Prostate gland (tissue), 2 donors: Measurements from ENCODE around the gene COL11A2.

Experiments
- CTCF ChIP-seq, 4 experiments: fragments of 200-600 bp in 2 of 4; fragments of 450-650 bp in 2 of 4; sonication (generic) in 2 of 4; IDR thresholded peaks; 1 replicate in 3 of 4; 2 replicates in 1 of 4; pipeline ENCODE4 v1.5.1; 2016 to 2019; ENCODE audit warnings: antibody characterized with exemption in 4 of 4, mild to moderate bottlenecking in 2 of 4, moderate library complexity in 2 of 4
- POLR2A ChIP-seq: fragments of 450-650 bp; IDR thresholded peaks from one replicate; pipeline ENCODE4 v1.6.1; 2016; ENCODE audit warnings: antibody characterized with exemption, mild to moderate bottlenecking
- POLR2AphosphoS5 ChIP-seq: sonication (generic); formaldehyde crosslinking; IDR thresholded peaks from one replicate; pipeline ENCODE4 v1.6.1; 2017; ENCODE audit warnings: antibody characterized with exemption

- TF ChIP-seq CTCF (IDR thresholded peaks at IDR 0.05) (no peak), POLR2A (no peak), POLR2AphosphoS5 (no peak)
Measured at GRCh38 chr6:33209856-33210255, 17.6 kb upstream of the COL11A2 start.
